ENCODE measurements around the gene REC8.

Gene REC8

GRCh38 chr14:24171422-24172260, at the start of gene REC8:
Gene REC8, plus strand, starts transcription at chr14:24172080. Its CDS starts 473 bp downstream, at chr14:24172553.
- no peak for DNase-seq

- no peak for DNase-seq
Measured at GRCh38 chr14:24122416-24122815, 49.5 kb upstream of the REC8 start.

- DNase-seq: no peak
Measured at GRCh38 chr14:24122898-24123297, 49.0 kb upstream of the REC8 start.

- DNase-seq: no peak
Measured at GRCh38 chr14:24123424-24124417, 48.2 kb upstream of the REC8 start.

- no peak for DNase-seq
Measured at GRCh38 chr14:24126939-24127338, 44.9 kb upstream of the REC8 start.

GRCh38 chr14:24127673-24128072, 44.2 kb upstream of the REC8 start:
- DNase-seq: no peak

- no peak for DNase-seq
Measured at GRCh38 chr14:24129410-24129998, 42.4 kb upstream of the REC8 start.

- DNase-seq: no peak
Measured at GRCh38 chr14:24130380-24130716, 41.5 kb upstream of the REC8 start, which contains the start of gene FITM1. Gene FITM1, plus strand, starts transcription at chr14:24130659. Its CDS starts 905 bp downstream, at chr14:24131564.

- no peak for DNase-seq
Measured at GRCh38 chr14:24130717-24131548, 40.9 kb upstream of the REC8 start.

GRCh38 chr14:24131549-24131966, 40.3 kb upstream of the REC8 start:
- no peak for DNase-seq

GRCh38 chr14:24132061-24132685, 39.7 kb upstream of the REC8 start:
- DNase-seq: no peak

GRCh38 chr14:24132976-24133375, 38.9 kb upstream of the REC8 start:
- DNase-seq: no peak

- DNase-seq: no peak
Measured at GRCh38 chr14:24133735-24134134, 38.1 kb upstream of the REC8 start.

GRCh38 chr14:24135584-24135833, 36.4 kb upstream of the REC8 start:
- DNase-seq: no peak

GRCh38 chr14:24135834-24136683, 35.8 kb upstream of the REC8 start, which contains the start of gene PSME1:
Gene PSME1, plus strand, starts transcription at chr14:24136194. Its CDS starts 69 bp downstream, at chr14:24136263.
- peak; percentile 79 for DNase-seq

GRCh38 chr14:24136684-24137528, 35.0 kb upstream of the REC8 start:
- no peak for DNase-seq

GRCh38 chr14:24137529-24138395, 34.1 kb upstream of the REC8 start:
- no peak for DNase-seq

- DNase-seq: no peak
Measured at GRCh38 chr14:24138396-24139271, 33.2 kb upstream of the REC8 start.

Measured in T1000 (cell line).